Pancreas (tissue), 10 donors: ENCODE measurements around the gene RETREG2. TPM values are rescaled to one million over a fixed set of nuclear protein-coding genes. Genes with fewer than 3 reads are reported as not detected.
A peak's percentile ranks its signal among the peaks of the same experiment; 100 is the strongest.

ENCODE experiments used
- ATAC-seq, 4 donors: fragments of 200-7000 bp; cut with Tn5 transposase; one replicate each; pipeline versions ENCODE4 v1.8.0 to v1.9.1; 2020; ENCODE audit warnings: mild to moderate bottlenecking in 4 of 4, moderate library complexity in 4 of 4
- DNase-seq, 6 donors: peaks; one replicate each; pipeline ENCODE4 v3.0.0-alpha.2; 2020
- FAIRE-seq: peaks from 2 replicates; lab custom pipeline; 2012; peaks lifted over from hg19 to GRCh38; lab: Jason Lieb, UNC
- H3K27ac ChIP-seq, 4 donors: fragments of 200-600 bp; sonication (generic); 1 replicate in 3 of 4; 2 replicates in 1 of 4; pipeline versions ENCODE4 v1.5.0 to v1.8.0; 2020
- H3K27me3 ChIP-seq, 4 donors: fragments of 200-600 bp; one replicate each; pipeline ENCODE4 v1.8.0; 2021
- H3K36me3 ChIP-seq, 3 donors: fragments of 200-600 bp; sonication (generic) in 1 of 3; one replicate each; pipeline versions ENCODE4 v1.5.0 to v1.8.0; 2020 to 2021
- H3K4me1 ChIP-seq, 3 donors: fragments of 200-600 bp; one replicate each; pipeline ENCODE4 v1.8.0; 2021
- H3K4me3 ChIP-seq, 4 donors: fragments of 200-600 bp; sonication (generic) in 2 of 4; one replicate each; pipeline versions ENCODE4 v1.5.0 to v1.8.0; 2020 to 2021
- H3K9me3 ChIP-seq, 4 donors: fragments of 200-600 bp; one replicate each; pipeline ENCODE4 v1.8.0; 2021
- WGBS, 2 donors: extraction: QIAGEN DNeasy Blood & Tissue Kit; methylation state at CpG; one replicate each; pipeline ENCODE4 v1.1.7; 2013; 5-methylcytosine and 5-hydroxymethylcytosine counted together
- intact Hi-C, 3 donors: fragments of 100-400 bp; cut with DNase I; formaldehyde crosslinking; loops; one replicate each; pipeline versions ENCODE4 v1.11.1 to v1.14.2; 2022
- polyA plus RNA-seq, 2 donors: library from polyadenylated mRNA; stranded (reverse); fragments of 200-250 nt; gene quantifications; one replicate each; pipeline ENCODE4 v1.2.3, GENCODE V29; 2013
- total RNA-seq, 6 donors: library from RNA; stranded (reverse); fragmentation: NEBNext Ultra II Directional in 4 of 6; extraction: Animal tissue kit (Norgen Biotek cat#: 25700) in 4 of 6; gene quantifications; one replicate each; pipeline versions ENCODE4 v1.2.1 to v1.2.4, GENCODE V29; 2021 to 2023
- TF ChIP-seq, protein P1 (sequence below), 4 donors: fragments of 200-600 bp; sonication (generic) in 3 of 4; IDR thresholded peaks; one replicate each; pipeline versions ENCODE4 v1.5.0 to v1.8.0; 2021; ENCODE audit warnings: antibody characterized with exemption in 4 of 4
- donor health status: healthy with polysubstance abuse.
- donor health status: DM: no; HTN: no; CAD: no; lungs with moderate emphysema.
- donor health status: DM: no; HTN: no; CAD: no.
- donor health status: control.
- donor health status: control.
- donor health status: Bipolar disorder and iron deficiency.
- donor health status: DM: yes; HTN: yes; CAD: no.
- donor health status: DM: no; HTN: no; CAD: no.
- donor health status: DM: no; HTN: no; CAD: no.
- donor health status: DM: yes; HTN: yes; CAD: no.

The RETREG2 gene
- total and polyA plus RNA-seq, 8 donors = 31.6 to 59.4 (median 46.2) TPM

DNA sequence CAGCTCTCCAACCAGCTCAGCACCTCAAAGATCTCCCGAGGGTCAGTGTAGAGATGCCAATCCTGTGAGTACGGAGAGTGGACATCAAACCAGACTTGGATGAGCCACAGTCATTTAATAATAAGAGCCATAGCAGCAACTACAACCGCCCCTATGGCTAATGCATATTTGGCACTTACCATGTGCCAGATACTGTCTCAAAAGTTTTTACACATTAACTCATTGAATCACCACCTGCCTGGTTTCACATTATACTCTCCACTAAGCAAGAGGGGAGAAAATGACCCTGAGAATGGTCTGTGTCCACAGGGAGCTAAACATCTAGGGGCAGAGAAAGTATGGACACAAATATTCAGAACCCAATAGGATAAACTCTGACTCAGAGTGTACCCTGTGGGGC, 3.9 kb upstream of the RETREG2 start:
- H3K36me3 ChIP-seq = peaks cover 0 to 28% (median 0%) of the 10 kb centered on the region in 3 donors
- WGBS, 2 donors = 70 to 73% methylated on average over 3 of the region's 3 CpGs
- H3K27ac ChIP-seq = no peak overlapping the region
- TF ChIP-seq, protein P1, sequence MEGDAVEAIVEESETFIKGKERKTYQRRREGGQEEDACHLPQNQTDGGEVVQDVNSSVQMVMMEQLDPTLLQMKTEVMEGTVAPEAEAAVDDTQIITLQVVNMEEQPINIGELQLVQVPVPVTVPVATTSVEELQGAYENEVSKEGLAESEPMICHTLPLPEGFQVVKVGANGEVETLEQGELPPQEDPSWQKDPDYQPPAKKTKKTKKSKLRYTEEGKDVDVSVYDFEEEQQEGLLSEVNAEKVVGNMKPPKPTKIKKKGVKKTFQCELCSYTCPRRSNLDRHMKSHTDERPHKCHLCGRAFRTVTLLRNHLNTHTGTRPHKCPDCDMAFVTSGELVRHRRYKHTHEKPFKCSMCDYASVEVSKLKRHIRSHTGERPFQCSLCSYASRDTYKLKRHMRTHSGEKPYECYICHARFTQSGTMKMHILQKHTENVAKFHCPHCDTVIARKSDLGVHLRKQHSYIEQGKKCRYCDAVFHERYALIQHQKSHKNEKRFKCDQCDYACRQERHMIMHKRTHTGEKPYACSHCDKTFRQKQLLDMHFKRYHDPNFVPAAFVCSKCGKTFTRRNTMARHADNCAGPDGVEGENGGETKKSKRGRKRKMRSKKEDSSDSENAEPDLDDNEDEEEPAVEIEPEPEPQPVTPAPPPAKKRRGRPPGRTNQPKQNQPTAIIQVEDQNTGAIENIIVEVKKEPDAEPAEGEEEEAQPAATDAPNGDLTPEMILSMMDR (IDR thresholded peaks at IDR 0.05) = no peak
- ATAC-seq (no peak), FAIRE-seq (no peak), DNase-seq (no peak)
- peaks cover 11 to 13% (median 11%) of the 10 kb centered on the region in 3 donors for H3K4me1 ChIP-seq
- intact Hi-C loops = loop anchor here in 2 of 3 donors (5.0 kb wide), 2 partner anchors 118 to 123 kb away; no protein-coding TSS in a partner anchor
- H3K9me3 ChIP-seq = no peaks in the 10 kb centered on the region
- no peak overlapping the region for H3K4me3 ChIP-seq
- H3K27me3 ChIP-seq = no peaks in the 10 kb centered on the region

DNA sequence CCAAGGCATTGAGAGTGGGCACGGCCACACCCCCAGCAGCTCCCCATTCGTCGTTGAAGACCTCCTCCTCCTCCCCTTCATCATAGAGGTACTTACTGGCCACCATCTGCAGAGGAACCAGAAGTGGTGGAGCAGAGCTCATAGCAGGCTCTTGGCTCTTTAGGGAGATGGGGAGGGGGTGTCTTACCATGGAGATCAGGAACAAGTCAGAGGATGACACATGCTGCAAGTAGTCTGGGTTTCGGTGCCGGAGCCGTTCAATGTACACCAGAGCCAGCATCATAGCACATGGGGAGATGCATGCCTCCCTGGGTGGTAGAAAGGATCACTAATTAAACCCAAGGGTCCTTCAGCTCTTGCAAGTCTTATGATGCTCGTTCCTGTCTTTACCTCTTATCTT, 3.3 kb upstream of the RETREG2 start:
- peaks cover 15 to 19% (median 17%) of the 10 kb centered on the region in 3 donors for H3K4me1 ChIP-seq
- no peaks in the 10 kb centered on the region for H3K9me3 ChIP-seq
- TF ChIP-seq, protein P1 (IDR thresholded peaks at IDR 0.05) = no peak
- H3K4me3 ChIP-seq = no peak overlapping the region
- ATAC-seq (no peak), DNase-seq (no peak), FAIRE-seq (no peak)
- H3K36me3 ChIP-seq = peaks cover 0 to 28% (median 0%) of the 10 kb centered on the region in 3 donors
- H3K27ac ChIP-seq = no peak overlapping the region
- no peaks in the 10 kb centered on the region for H3K27me3 ChIP-seq
- intact Hi-C loops = loop anchor here in 2 of 3 donors (5.0 kb wide), 2 partner anchors 118 to 122 kb away; no protein-coding TSS in a partner anchor
- 80 to 87% methylated on average over 7 of the region's 7 CpGs for WGBS, 2 donors

- Histone ChIP-seq H3K27me3 (no peaks in the 10 kb centered on the region), H3K36me3 (peaks cover 0 to 32% (median 0%) of the 10 kb centered on the region in 3 donors), H3K4me3 (peak overlapping the region in 1 of 4 donors; percentile 97), H3K4me1 (peaks cover 15 to 19% (median 17%) of the 10 kb centered on the region in 3 donors), H3K27ac (peak overlapping the region in 2 of 4 donors; percentile 94 to 99), H3K9me3 (no peaks in the 10 kb centered on the region)
- no peak for DNase-seq
- no peak for ATAC-seq
- FAIRE-seq = no peak
- TF ChIP-seq, protein P1 (IDR thresholded peaks at IDR 0.05) = no peak
- WGBS, 2 donors = 70 to 73% methylated on average over 7 of the region's 7 CpGs
- intact Hi-C loops = no loop called here
Observed at GRCh38 chr2:219175486-219175885, 2.6 kb upstream of the RETREG2 start.

GRCh38 chr2:219175928-219176817, 1.9 kb upstream of the RETREG2 start:
- ATAC-seq (peak; percentile 26 to 49 (median 40)), DNase-seq (peak in 3 of 6 donors; percentile 50 to 67 (median 64)), FAIRE-seq (no peak)
- peaks cover 15 to 19% (median 17%) of the 10 kb centered on the region in 3 donors for H3K4me1 ChIP-seq
- H3K9me3 ChIP-seq = no peaks in the 10 kb centered on the region
- H3K36me3 ChIP-seq = peaks cover 0 to 39% (median under 1%) of the 10 kb centered on the region in 3 donors
- intact Hi-C loops = no loop called here
- H3K4me3 ChIP-seq = peak overlapping the region; percentile 76 to 97 (median 94)
- H3K27me3 ChIP-seq = no peaks in the 10 kb centered on the region
- TF ChIP-seq, protein P1 (IDR thresholded peaks at IDR 0.05) = no peak
- 2% methylated on average over 42 to 45 of the region's 45 CpGs for WGBS, 2 donors
- peak overlapping the region; percentile 88 to 99 (median 94) for H3K27ac ChIP-seq
